Measurements from ENCODE around the gene MBNL2. TPM values are rescaled to one million over a fixed set of nuclear protein-coding genes. Genes with fewer than 3 reads are reported as not detected.
"Not testable (repeated sequence)": the region's sequence is repeated elsewhere in the genome, so short reads cannot be mapped to it uniquely, and the experiment has no call there.

The MBNL2 gene
- total RNA-seq, 2 donors from 2014 or later = 28.2 to 61.8 TPM

DNA sequence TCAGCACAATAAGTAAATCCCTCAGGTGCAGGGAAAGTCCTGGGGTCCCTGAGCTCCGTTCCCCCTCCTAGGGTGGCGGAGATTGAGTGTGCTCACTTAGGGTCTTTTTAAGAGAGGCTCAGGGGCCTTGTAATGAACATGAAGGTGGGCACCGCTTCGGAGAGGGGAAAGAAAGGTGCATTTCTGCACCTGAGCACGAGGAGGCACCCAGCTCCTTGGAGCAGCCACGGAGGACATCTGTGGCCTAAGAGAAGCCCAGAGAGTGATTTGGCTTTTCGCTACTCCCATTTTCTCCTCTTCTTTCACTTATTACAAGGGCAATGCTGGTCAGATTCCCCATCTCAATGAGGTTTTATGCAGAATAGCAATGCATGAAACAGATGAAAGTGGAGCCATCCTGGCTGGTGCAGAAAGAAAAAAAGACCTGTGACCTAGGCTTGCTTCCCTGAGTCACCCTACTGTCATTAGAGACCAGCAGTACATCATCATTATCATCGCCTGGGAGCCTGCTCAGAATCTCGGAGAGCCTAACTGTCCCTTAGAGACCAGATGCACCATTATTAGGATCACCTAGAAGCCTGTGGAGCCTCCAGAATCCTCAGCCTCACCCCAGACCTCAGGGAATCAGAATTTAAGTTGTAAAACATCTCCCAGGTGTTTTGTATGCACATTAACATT lies 125.3 kb downstream of the MBNL2 start:
- Histone ChIP-seq H3K36me3 (no peaks in the 10 kb centered on the region), H3K9me3 (no peaks in the 10 kb centered on the region), H3K27me3 (no peaks in the 10 kb centered on the region), H3K9ac (ENCODE audit: low read depth in 2 of 2, low read length in 2 of 2) (no peak overlapping the region), H3K27ac (no peak overlapping the region), H3K4me1 (no peaks in the 10 kb centered on the region), H3K4me3 (no peak overlapping the region)
- TF ChIP-seq, protein P1, sequence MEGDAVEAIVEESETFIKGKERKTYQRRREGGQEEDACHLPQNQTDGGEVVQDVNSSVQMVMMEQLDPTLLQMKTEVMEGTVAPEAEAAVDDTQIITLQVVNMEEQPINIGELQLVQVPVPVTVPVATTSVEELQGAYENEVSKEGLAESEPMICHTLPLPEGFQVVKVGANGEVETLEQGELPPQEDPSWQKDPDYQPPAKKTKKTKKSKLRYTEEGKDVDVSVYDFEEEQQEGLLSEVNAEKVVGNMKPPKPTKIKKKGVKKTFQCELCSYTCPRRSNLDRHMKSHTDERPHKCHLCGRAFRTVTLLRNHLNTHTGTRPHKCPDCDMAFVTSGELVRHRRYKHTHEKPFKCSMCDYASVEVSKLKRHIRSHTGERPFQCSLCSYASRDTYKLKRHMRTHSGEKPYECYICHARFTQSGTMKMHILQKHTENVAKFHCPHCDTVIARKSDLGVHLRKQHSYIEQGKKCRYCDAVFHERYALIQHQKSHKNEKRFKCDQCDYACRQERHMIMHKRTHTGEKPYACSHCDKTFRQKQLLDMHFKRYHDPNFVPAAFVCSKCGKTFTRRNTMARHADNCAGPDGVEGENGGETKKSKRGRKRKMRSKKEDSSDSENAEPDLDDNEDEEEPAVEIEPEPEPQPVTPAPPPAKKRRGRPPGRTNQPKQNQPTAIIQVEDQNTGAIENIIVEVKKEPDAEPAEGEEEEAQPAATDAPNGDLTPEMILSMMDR (IDR thresholded peaks at IDR 0.05) = no peak
- no peak for DNase-seq
- intact Hi-C loops (cut with DNase I) = no loop called here

- TF ChIP-seq, protein P1 (IDR thresholded peaks at IDR 0.05) = no peak
- no peak for DNase-seq
- no peak overlapping the region for H3K9ac ChIP-seq (ENCODE audit: low read depth in 2 of 2, low read length in 2 of 2)
- no peaks in the 10 kb centered on the region for H3K4me1 ChIP-seq
- H3K27me3 ChIP-seq = no peaks in the 10 kb centered on the region
- H3K27ac ChIP-seq = no peak overlapping the region
- H3K36me3 ChIP-seq = no peaks in the 10 kb centered on the region
- H3K4me3 ChIP-seq = no peak overlapping the region
- H3K9me3 ChIP-seq = no peaks in the 10 kb centered on the region
- intact Hi-C loops (cut with DNase I) = no loop called here
Observed at GRCh38 chr13:97348569-97349100, 126.5 kb downstream of the MBNL2 start.

DNA sequence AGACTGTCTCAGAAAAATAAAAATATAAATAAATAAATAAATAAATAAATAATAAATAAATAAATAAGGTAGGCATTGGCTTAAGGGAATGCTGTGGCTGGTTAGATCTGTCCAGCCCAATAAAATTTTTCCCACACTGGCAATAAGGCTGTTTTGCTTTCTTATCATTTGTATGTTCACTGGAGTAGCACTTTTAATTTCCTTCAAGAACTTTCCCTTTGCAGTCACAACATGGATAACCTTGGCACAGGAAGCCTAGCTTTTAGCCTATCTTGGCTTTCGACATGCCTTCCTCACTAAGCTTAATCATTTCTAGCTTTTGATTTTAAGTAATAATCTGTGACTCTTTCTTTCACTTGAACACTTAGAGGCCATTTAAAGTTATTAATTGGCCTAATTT lies 129.9 kb downstream of the MBNL2 start:
- H3K27ac ChIP-seq; H3K36me3 ChIP-seq; H3K27me3 ChIP-seq; DNase-seq; H3K9me3 ChIP-seq; intact Hi-C loops (cut with DNase I); H3K9ac ChIP-seq (ENCODE audit: low read depth in 2 of 2, low read length in 2 of 2); H3K4me1 ChIP-seq; H3K4me3 ChIP-seq: not testable (repeated sequence)

GRCh38 chr13:97352815-97353214 lies 130.7 kb downstream of the MBNL2 start:
- Histone ChIP-seq H3K4me3 (no peak overlapping the region), H3K36me3 (no peaks in the 10 kb centered on the region)
- intact Hi-C loops (cut with DNase I) = no loop called here

GRCh38 chr13:97353927-97354675 lies 132.0 kb downstream of the MBNL2 start:
- no peak overlapping the region for H3K27ac ChIP-seq
- intact Hi-C loops (cut with DNase I) = no loop called here
- TF ChIP-seq, protein P1 (IDR thresholded peaks at IDR 0.05) = no peak
- no peaks in the 10 kb centered on the region for H3K9me3 ChIP-seq
- H3K9ac ChIP-seq (ENCODE audit: low read depth in 2 of 2, low read length in 2 of 2) = no peak overlapping the region
- H3K36me3 ChIP-seq = no peaks in the 10 kb centered on the region
- no peak for DNase-seq
- H3K4me3 ChIP-seq = no peak overlapping the region
- H3K4me1 ChIP-seq = no peaks in the 10 kb centered on the region
- H3K27me3 ChIP-seq = no peaks in the 10 kb centered on the region

More at GRCh38 chr13:97352815-97353214, 130.7 kb downstream of the MBNL2 start:
- Histone ChIP-seq H3K9ac (ENCODE audit: low read depth in 2 of 2, low read length in 2 of 2) (no peak overlapping the region), H3K27ac (no peak overlapping the region), H3K9me3 (no peaks in the 10 kb centered on the region), H3K27me3 (no peaks in the 10 kb centered on the region), H3K4me1 (no peaks in the 10 kb centered on the region)
- DNase-seq = no peak
- TF ChIP-seq, protein P1 (IDR thresholded peaks at IDR 0.05) = no peak
